ENCODE data around the gene SGIP1.
"Not testable (repeated sequence)": the region's sequence is repeated elsewhere in the genome, so short reads cannot be mapped to it uniquely, and the experiment has no call there.

Gene SGIP1

GRCh38 chr1:66730462-66730861 lies 196.5 kb downstream of the SGIP1 start:
- H3K4me3 ChIP-seq (ENCODE audit: low read length): no peak overlapping the region
- TF ChIP-seq, protein P1, sequence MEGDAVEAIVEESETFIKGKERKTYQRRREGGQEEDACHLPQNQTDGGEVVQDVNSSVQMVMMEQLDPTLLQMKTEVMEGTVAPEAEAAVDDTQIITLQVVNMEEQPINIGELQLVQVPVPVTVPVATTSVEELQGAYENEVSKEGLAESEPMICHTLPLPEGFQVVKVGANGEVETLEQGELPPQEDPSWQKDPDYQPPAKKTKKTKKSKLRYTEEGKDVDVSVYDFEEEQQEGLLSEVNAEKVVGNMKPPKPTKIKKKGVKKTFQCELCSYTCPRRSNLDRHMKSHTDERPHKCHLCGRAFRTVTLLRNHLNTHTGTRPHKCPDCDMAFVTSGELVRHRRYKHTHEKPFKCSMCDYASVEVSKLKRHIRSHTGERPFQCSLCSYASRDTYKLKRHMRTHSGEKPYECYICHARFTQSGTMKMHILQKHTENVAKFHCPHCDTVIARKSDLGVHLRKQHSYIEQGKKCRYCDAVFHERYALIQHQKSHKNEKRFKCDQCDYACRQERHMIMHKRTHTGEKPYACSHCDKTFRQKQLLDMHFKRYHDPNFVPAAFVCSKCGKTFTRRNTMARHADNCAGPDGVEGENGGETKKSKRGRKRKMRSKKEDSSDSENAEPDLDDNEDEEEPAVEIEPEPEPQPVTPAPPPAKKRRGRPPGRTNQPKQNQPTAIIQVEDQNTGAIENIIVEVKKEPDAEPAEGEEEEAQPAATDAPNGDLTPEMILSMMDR (conservative IDR thresholded peaks at IDR 0.05; ENCODE audit: low read depth, low read length): no peak
- DNase-seq (ENCODE audit: low read depth): no peak

GRCh38 chr1:66731170-66731865 lies 197.4 kb downstream of the SGIP1 start:
- DNase-seq (ENCODE audit: low read depth): no peak
- no peak overlapping the region for H3K4me3 ChIP-seq (ENCODE audit: low read length)
- TF ChIP-seq, protein P1 (conservative IDR thresholded peaks at IDR 0.05; ENCODE audit: low read depth, low read length): no peak

DNA sequence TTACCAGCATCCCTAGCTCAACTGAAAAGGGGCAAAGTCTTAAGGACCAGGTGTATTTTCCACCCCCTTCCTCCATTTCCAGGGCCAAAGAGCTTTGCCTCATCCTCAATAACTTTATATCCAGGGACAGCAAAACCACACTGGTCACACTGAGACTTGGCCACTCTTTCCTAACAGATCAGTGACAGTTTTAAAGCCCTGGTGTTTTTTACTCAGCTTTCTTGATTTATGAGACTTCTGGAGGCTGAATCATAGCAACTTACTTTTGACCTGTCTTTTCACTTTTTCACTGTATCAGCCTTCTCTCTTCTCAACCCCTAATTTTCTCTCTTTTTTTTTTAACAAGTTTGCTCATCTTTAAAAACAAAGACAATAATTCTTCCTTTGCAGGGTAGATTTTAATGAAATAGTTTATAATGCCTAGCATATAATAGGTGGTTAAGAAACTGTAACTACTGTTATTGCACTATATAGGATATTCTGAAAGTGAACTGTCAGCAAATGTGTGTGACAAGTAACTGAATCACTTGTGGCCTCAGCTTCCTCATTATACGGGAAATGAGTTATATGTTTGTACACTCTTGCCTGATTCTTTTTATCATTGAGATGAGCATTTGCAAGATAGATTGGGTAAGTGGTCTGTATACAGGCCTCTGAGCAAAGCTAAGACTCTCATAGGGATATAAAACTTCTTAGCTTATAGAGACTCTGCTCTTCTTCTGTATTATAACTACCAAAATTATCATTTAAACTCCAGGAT lies 198.6 kb downstream of the SGIP1 start:
- no peak for DNase-seq (ENCODE audit: low read depth)
- no peak overlapping the region for H3K4me3 ChIP-seq (ENCODE audit: low read length)
- TF ChIP-seq, protein P1 (conservative IDR thresholded peaks at IDR 0.05; ENCODE audit: low read depth, low read length): no peak

GRCh38 chr1:66733348-66734017 lies 199.5 kb downstream of the SGIP1 start:
- no peak for DNase-seq (ENCODE audit: low read depth)
- H3K4me3 ChIP-seq (ENCODE audit: low read length): no peak overlapping the region
- TF ChIP-seq, protein P1 (conservative IDR thresholded peaks at IDR 0.05; ENCODE audit: low read depth, low read length): no peak

GRCh38 chr1:66734531-66734930 lies 200.6 kb downstream of the SGIP1 start:
- not testable (repeated sequence) for H3K4me3 ChIP-seq (ENCODE audit: low read length); DNase-seq (ENCODE audit: low read depth)

- TF ChIP-seq, protein P1 (conservative IDR thresholded peaks at IDR 0.05; ENCODE audit: low read depth, low read length): no peak
- H3K4me3 ChIP-seq (ENCODE audit: low read length): no peak overlapping the region
- no peak for DNase-seq (ENCODE audit: low read depth)
Observed at GRCh38 chr1:66737836-66738235, 203.9 kb downstream of the SGIP1 start.

DNA sequence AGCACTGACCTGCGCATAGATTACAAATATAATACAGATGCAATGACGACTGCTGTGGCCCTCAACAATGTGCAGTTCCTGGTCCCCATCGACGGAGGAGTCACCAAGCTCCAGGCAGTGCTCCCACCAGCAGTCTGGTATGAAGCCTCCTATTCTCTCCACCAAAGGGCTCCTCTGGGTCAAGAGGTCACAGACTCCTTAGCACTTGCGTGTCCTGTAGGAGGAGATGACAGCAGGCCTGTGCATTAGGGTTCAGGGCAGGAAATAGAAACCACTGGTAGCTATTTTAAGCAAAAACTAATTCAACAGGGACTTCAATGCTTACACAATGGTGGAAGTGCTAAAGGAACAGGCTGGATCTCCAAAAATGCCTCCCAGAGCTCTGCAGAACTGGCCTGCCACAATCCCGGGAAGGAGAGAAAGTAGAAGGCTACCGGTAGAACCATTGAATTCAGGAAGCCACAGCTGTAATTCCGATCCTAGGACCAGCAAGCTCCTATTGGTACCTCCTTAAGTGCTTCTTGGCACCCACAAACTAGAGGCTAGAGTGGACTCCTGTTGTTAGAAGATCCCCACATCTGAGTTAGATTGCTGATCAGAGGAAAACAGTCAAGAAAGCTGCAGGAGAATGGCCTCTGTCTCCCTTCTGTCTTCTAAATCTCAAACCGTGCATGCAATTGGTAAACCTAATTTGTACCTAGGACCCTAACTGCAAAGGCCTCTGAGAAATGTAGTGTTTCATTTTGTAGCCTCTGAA lies 205.6 kb downstream of the SGIP1 start:
- TF ChIP-seq, protein P1 (conservative IDR thresholded peaks at IDR 0.05; ENCODE audit: low read depth, low read length): no peak
- DNase-seq (ENCODE audit: low read depth): no peak
- no peak overlapping the region for H3K4me3 ChIP-seq (ENCODE audit: low read length)

Data from retinal pigment epithelial cell (primary cell).